Measurements from ENCODE around the gene TST.
"Not testable (repeated sequence)": the region's sequence is repeated elsewhere in the genome, so short reads cannot be mapped to it uniquely, and the experiment has no call there.

TST gene

GRCh38 chr22:36998620-36999351 is 20.5 kb downstream of the TST start:
- Histone ChIP-seq H3K4me3 (ENCODE audit: low read depth, low read length) (no peak overlapping the region), H3K9me3 (ENCODE audit: severe bottlenecking) (no peaks in the 10 kb centered on the region), H3K27ac (no peak overlapping the region), H3K27me3 (ENCODE audit: insufficient read depth, low read depth, severe bottlenecking) (peaks cover 34% of the 10 kb centered on the region), H3K36me3 (no peaks in the 10 kb centered on the region)
- peak; percentile 24 for DNase-seq
- peak; percentile 44; the same call in 1 of the 2 replicates for TF ChIP-seq CTCF (IDR thresholded peaks at IDR 0.05; ENCODE audit: low read depth, low read length)

DNA sequence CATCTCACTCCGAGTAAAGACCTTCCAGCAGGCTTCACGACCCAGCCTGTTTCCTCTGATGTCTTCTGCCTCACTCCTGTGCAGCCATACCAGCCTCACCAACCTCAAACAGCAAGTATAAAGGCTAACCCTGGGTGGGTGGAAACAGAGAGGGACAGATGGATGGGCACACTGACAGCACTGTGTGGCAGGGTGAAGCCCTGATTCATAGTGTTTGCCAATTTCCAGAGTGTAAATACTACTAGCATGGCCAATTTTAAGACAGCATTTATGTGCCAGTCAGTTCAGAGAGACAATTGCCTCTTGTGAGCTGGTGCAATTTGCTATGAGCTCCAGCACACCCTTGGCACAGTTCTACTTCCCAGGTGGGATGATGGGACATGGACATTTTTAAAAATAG is 21.5 kb downstream of the TST start:
- no peak for DNase-seq
- Histone ChIP-seq H3K27me3 (ENCODE audit: insufficient read depth, low read depth, severe bottlenecking) (peaks cover 24% of the 10 kb centered on the region), H3K36me3 (no peaks in the 10 kb centered on the region), H3K9me3 (ENCODE audit: severe bottlenecking) (no peaks in the 10 kb centered on the region), H3K4me3 (ENCODE audit: low read depth, low read length) (no peak overlapping the region), H3K27ac (no peak overlapping the region)
- TF ChIP-seq CTCF (IDR thresholded peaks at IDR 0.05; ENCODE audit: low read depth, low read length), result no peak

- no peak for DNase-seq
- peaks cover 8% of the 10 kb centered on the region for H3K9me3 ChIP-seq (ENCODE audit: severe bottlenecking)
- peaks cover 50% of the 10 kb centered on the region for H3K27me3 ChIP-seq (ENCODE audit: insufficient read depth, low read depth, severe bottlenecking)
- H3K36me3 ChIP-seq, result no peaks in the 10 kb centered on the region
- no peak for TF ChIP-seq CTCF (IDR thresholded peaks at IDR 0.05; ENCODE audit: low read depth, low read length)
- no peak overlapping the region for H3K4me3 ChIP-seq (ENCODE audit: low read depth, low read length)
- no peak overlapping the region for H3K27ac ChIP-seq
Measured at GRCh38 chr22:36991206-36991605, 28.0 kb downstream of the TST start.

GRCh38 chr22:36990457-36990856 is 28.8 kb downstream of the TST start:
- Histone ChIP-seq H3K36me3 (no peaks in the 10 kb centered on the region), H3K27ac (no peak overlapping the region), H3K27me3 (ENCODE audit: insufficient read depth, low read depth, severe bottlenecking) (peaks cover 50% of the 10 kb centered on the region), H3K9me3 (ENCODE audit: severe bottlenecking) (peaks cover 15% of the 10 kb centered on the region), H3K4me3 (ENCODE audit: low read depth, low read length) (no peak overlapping the region)
- DNase-seq, result no peak
- no peak for TF ChIP-seq CTCF (IDR thresholded peaks at IDR 0.05; ENCODE audit: low read depth, low read length)

DNA sequence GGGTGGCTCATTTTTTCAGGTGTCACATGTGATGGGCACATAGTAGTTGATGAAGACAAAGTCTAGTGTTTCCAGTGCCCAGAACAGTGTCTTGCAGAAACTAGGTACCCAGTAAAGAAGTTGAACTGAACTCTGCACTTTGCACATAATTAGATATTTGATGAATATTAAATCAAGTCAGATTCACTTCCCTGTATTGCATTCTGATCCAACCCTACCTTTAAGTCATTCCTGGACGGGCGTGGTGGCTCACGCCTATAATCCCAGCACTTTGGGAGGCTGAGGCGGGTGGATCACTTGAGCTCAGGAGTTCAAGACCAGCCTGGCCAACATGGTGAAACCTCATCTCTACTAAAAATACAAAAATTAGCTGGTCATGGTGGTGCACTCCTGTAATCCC is 30.2 kb downstream of the TST start:
- Histone ChIP-seq H3K27me3 (ENCODE audit: insufficient read depth, low read depth, severe bottlenecking) (peaks cover 46% of the 10 kb centered on the region), H3K9me3 (ENCODE audit: severe bottlenecking) (peaks cover 18% of the 10 kb centered on the region)
- not testable (repeated sequence) for DNase-seq; H3K4me3 ChIP-seq (ENCODE audit: low read depth, low read length); H3K27ac ChIP-seq; H3K36me3 ChIP-seq

- peaks cover 44% of the 10 kb centered on the region for H3K27me3 ChIP-seq (ENCODE audit: insufficient read depth, low read depth, severe bottlenecking)
- H3K27ac ChIP-seq, result no peak overlapping the region
- H3K9me3 ChIP-seq (ENCODE audit: severe bottlenecking), result peaks cover 18% of the 10 kb centered on the region
- no peak overlapping the region for H3K4me3 ChIP-seq (ENCODE audit: low read depth, low read length)
- H3K36me3 ChIP-seq, result no peaks in the 10 kb centered on the region
- no peak for DNase-seq
- no peak for TF ChIP-seq CTCF (IDR thresholded peaks at IDR 0.05; ENCODE audit: low read depth, low read length)
Measured at GRCh38 chr22:36988075-36988832, 31.0 kb downstream of the TST start.
